ENCODE data around the gene DGKG.

DGKG gene

DNA sequence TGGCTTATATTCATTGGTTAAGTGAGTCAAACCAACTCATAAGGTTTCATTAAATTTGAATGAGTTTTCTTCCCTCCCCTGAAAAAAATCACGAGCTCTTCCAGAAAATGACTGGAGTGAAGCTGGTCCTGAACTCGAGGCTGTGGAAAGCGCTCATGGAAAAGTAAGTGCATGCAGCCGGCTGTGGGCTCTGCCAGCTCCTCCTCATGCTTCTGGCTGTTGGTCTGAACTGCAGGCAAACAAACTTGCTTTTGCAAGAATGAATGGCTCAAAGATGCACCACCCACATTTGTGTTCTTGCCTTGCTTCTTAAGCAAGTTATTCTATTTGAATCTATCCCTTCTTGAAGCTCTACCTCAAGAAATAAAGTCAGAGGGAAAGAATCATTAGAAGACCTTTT lies 259.3 kb downstream of the DGKG start:
- DNase-seq, result no peak

DNA sequence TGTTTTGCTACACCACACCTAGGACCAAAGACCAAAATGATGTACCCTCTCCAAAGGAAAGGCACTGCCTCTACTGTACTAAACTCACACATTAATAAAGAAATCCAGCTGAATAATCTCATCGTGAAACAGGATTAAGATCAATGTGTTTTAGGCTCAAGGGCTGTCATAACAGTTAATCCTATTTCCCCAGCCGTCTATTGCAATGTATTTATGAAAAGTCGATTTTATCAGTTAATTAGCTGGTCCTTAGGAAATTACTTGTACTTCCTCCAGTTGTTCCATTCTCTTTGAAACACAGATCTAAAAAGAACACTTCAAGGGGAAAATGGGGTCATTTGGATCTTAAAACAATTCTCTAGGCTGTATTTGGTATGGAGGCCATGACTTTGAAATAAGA lies 261.6 kb downstream of the DGKG start:
- DNase-seq, result no peak

DNA sequence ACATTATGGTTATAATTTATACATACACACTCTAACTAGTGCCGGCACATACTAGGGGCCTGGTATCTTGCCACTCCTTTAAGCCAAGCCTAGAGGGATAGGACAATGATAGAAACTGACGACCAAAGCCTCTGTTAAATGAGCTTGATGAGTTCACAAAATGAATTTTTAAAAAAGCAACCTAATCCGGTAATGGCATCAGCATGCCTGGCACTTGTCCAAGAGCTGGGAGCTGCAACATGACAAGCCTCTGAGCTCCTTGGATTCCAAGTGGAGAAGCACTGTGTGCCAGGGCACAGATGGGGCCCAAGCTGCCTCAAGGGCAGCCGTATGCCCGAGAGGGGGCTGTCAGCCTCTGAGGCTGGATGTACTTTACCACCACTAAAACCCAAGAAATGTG lies 262.9 kb downstream of the DGKG start:
- DNase-seq, result no peak

DNA sequence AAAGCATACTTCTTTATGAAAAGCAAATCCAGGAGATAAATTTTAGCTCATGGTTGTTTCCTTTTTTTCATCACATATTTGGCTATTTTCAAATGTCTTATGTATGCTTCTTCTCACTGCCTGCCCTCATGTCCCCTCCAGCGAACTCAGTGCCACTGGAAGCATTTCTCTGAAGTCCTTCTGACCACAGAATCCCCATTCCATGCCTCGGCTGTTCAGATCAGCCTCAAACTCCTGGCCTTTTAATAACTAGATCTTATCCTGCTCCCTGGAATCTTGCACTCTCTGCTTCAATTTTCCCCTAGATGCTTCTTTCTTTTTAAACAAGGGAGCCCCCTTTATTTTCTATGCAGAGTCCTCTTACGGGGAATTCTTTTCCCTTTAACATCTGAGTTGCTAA lies 263.3 kb downstream of the DGKG start:
- no peak for DNase-seq

DNA sequence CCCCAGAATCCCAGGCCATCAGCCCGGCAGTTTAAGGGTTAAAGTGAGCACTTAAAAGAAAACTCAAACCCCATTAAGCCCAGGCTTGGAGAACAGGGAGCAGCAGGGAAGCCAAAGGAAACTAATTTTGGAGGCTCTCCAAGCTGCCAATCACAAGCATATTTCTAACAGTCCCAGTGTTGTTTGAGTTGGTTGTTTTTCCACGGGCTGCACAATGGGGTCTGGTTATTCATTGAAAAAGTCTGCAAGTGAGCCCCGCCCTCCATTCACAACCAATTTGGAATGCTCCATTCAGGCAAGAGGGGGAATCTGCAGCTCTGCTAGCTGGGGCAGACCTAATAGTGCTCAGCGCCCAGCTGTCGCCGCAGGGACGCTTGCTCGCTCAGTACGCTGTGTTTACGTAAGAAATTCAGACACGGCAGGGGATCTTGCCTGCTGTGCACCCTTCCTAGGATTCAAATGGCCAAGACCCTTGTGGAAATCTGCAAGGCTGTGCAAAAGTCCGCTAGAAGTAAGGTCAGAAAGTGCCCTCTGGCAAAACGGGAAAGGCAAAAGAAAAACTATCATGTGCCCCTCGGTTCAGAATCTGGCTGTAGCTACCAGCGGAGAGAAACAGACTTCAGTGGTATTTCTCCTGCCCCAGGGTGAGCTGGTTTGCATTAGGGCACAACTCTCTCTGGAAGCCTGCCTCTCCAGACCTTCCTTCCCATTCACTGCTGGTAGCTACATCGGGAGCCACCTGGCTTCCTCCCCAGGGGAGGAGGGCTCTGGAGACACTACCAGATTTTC lies 264.2 kb downstream of the DGKG start:
- DNase-seq, result peak; percentile 93

DNA sequence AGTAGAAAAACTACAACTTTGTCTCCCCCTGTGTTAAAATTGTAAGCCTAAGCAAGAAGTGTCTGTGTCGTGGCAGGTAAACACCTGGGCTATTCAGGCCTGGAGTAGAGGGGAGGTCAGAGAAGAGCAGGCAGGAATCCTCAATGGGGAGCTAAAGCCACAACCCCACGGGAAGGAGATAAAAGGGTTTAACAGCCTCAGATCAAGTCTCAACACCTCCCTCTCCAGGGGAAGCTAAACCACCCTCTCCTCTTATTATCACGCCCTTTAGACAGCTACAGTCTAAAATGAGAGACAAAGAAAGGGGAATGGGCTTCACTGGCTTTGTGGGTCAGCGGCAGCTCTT lies 264.7 kb downstream of the DGKG start:
- DNase-seq, result no peak
